GM21390 (cell line): ENCODE measurements around the gene LOXL3.
A peak's percentile ranks its signal among the peaks of the same experiment; 100 is the strongest.

Experiments
- ATAC-seq: cut with Tn5 transposase; IDR thresholded peaks from one replicate; pipeline ENCODE4 v1.9.1; 2021; ENCODE audit not compliant: unreplicated experiment

The LOXL3 gene

GRCh38 chr2:74553892-74554819 lies at the start of gene LOXL3, which contains the start of gene DOK1:
Gene LOXL3, minus strand, starts transcription at chr2:74553942. Its CDS starts 1,308 bp downstream, at chr2:74552634.
Gene DOK1, plus strand, starts transcription at chr2:74554720. Its CDS starts 35 bp downstream, at chr2:74554755.
- peak; percentile 52 for ATAC-seq

DNA sequence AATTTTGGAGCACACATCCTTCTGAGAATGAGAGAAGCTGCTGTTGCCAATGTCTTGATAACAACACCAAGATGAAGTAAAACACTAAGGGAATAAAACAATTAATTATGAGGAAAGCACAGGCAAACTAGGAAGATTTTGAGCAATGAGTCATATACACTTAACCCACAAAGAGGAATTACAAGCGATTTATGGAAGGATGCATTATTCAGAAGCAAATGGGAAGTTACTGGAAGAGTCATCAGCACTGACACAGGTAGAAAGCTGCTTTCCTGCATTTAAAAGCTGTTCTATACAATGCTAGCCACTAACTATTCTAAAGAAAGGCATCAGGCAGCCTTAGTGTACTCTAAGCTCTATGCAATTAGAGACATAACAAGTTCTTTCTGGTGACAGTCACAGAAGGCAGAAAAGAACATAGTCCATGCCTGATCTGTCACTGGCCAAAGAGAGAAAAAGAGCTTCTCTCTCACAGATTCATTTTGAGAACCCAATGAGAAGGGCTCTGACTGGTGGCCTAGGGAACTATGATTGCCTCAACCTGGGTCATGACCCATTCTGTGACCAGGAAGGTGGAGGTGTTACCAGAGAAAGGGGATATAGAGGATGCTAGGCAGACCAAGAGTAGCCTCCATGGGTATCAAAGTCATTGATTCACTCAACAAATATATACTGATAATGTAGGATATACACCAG lies 49.0 kb upstream of the LOXL3 start:
- no peak for ATAC-seq

- ATAC-seq, result no peak
Observed at GRCh38 chr2:74599676-74600075, 45.9 kb upstream of the LOXL3 start.

DNA sequence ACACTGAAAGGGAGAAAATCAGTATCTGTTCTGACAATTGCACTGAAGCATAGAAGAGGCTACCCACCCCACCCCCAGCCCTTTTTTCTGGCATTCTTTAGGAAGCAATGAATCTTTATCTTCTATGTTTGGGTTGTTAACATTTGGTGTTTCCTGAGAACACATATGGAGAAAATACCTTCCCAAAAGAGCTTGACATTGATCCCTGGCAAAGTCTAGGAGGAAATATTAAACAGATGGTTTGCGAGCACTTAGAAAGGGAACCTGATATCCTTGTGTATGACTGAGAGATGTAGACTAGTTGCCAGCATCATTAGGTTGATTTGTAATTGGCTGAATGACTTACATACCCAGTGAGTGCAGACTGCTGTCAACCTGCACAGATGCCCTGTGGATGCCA lies 43.7 kb upstream of the LOXL3 start:
- no peak for ATAC-seq

GRCh38 chr2:74596584-74596983 lies 42.8 kb upstream of the LOXL3 start:
- no peak for ATAC-seq

DNA sequence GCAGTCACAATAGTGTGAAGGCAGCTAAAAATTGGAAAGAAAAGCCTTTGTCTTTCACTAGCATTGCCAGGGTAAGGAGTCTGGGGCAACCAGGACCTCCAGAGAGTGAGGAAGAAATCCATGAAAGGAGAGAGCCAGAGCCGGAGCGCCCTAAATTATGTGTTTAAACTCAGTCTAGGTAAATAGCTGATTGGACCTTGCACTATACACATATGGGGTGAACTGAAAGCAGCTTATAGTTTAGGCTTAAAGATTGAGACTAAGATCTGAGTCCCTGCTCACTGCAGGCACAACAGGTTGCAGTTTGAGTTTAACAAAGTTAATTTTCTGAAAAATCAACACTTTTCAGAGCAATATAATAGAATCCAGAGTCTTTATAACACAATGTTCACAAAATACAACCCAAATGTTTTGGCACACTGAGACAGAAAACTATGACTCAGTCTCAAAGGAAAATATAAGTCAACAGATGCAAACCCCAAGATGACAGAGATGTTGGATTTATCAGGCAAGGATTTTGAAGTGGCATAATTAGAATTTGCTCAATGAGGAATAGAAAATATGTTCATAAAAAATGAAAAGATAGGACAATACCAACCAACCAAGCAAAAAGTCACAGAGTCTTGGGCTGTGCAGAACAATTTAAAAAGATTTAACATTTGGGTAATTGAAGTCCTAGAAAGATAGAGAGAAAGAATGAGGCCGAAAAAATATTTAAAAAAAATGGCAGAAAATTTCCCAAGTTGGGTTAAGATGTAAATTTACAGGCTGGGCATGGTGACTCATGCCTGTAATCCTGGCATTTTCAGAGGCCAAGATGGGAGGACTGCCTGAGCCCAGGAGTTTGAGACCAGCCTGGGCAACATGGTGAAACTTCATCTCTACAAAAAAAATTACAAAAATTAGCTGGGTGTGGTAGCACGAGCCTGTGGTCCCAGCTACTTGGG lies 40.4 kb upstream of the LOXL3 start:
- no peak for ATAC-seq

DNA sequence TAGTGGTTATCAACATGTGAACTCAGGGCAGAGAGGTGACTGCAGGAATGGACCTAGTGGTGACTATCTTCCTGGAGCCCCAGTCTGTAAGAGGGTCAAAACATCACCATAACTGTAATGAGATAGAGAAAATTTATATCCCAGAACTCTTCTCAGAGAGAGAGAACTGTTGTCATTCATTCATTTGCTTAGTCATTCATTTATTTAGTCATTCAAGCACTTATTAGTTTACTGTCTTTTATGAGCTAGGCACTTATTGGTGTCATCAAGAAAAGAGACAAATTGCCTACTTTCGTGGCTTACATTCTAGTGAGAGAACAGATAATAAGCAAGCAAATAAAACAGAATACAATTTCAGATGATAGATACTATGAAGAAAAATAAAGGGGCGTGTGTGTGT lies 34.9 kb upstream of the LOXL3 start:
- ATAC-seq, result no peak

DNA sequence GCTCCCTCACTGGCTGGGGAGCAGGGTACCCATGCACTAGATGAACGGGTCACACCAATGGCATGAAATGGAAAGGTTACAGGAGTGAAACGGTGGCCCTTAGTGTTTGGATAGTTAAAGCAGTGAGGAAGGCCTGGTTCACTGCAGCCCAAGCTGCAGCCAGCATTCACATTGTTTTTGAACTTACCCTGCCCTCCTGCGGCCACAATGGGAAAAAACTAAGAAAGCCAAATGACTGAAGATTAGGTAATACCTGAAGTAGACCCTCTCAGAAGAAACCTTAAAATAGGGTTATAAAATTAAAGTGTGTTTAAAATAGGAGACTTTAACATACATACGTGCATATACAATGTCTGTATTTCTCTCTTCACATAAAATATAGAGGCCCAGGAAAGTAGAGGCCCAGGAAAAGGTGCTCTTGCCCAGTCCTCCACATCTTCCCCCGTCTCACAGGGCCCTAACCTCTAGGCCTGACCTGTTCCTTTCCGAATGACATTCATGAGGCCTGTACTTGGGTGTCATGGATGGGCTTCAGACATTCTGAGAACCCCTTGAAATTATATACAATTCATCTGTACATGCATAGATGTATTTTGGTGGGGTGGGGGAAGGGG lies 34.0 kb upstream of the LOXL3 start:
- peak; percentile 55 for ATAC-seq

- peak; percentile 50 for ATAC-seq
Observed at GRCh38 chr2:74585406-74586185, 31.9 kb upstream of the LOXL3 start.

DNA sequence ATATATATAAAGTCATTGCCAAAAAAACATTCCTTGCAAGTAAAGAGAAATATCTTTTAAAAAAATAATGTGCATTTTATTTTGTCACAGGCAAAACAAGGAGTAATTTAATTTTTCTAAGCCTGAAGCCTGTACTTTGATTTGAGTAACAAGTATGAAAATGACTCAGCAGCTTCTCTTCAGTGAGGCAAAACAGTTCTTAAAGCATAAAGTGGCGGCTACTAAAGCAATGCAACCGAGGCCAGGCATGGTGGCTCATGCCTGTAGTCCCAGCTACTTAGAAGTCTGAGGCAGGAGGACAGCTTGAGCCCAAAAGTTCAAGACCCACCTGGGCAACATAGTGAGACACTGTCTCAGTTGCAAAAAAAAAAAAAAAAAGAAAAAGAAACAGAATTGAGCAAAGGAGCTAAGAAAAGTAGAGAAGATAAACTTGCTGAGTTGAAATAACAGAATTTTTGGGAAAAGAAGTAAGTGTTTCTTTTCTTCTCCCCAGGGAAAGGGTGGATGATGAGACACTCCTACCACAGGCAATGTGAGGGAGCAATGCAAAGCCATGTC lies 30.4 kb upstream of the LOXL3 start:
- peak; percentile 63 for ATAC-seq

DNA sequence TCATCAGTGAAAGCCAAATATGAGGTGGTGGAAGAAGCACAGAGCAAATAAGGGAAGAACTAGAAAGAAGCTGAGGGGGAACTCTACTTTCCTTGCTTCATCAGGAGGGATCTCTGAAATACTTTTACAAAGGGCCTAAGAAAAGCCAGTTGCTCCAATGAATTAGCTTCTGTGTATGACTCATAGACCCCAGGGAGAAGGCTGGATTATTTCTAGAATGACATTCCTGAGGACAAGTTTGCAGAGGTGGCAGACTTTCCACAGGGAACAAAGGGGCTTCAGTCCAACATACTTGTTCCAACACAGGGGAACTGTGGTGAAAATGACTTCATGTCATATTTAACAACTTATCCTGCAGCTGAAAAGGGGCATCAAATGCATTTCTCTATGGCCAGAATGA lies 29.8 kb upstream of the LOXL3 start:
- ATAC-seq, result no peak

- ATAC-seq, result no peak
Observed at GRCh38 chr2:74582184-74582583, 28.4 kb upstream of the LOXL3 start.

DNA sequence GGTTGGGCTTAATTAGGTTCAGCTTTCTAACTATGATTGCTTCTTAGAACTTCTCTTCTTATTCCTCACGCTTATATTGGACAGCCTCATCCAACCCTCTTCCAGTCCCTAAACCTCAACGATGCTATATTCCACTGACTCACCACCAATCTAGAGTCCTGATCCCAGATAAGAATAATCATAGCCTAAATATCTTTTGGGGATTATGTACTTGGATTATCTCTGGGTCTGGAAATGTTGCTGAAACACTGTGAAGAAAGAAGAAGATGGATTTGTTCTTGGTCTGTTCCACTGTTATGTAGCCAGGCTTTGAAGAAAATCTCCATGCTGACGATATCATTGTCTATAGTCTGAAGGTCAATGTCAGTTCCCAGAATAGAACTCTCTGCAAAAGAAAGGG lies 27.7 kb upstream of the LOXL3 start:
- ATAC-seq, result no peak

- peak; percentile 45 for ATAC-seq
Observed at GRCh38 chr2:74578408-74578807, 24.7 kb upstream of the LOXL3 start.

DNA sequence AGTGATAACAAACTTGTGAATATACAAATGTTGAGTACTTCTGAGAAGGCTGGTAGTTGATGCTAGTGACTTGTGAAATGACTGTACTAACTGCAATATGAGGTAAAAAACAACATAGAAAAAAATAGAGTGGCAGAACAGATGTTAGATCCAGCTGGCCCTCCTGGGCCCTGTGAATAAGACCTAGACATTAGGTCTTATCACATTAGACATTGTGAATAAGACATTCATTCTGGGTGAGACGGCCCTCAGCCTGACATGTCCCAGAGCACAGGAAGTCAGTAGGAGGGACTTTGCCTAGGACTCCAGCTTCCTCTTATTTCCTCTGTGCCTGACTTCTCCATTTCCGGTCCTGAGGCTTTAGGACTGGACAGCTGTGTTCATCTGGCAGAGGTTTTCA lies 23.7 kb upstream of the LOXL3 start:
- peak; percentile 33 for ATAC-seq

GRCh38 chr2:74576863-74577229 lies 23.1 kb upstream of the LOXL3 start:
- no peak for ATAC-seq

- no peak for ATAC-seq
Observed at GRCh38 chr2:74576211-74576862, 22.6 kb upstream of the LOXL3 start.

GRCh38 chr2:74575320-74575719 lies 21.6 kb upstream of the LOXL3 start:
- ATAC-seq, result no peak
